DOHH2 (cell line): Measurements from ENCODE around the gene NME9.

ENCODE experiments used
- CTCF ChIP-seq: fragments of 200-600 bp; sonication (generic); IDR thresholded peaks from one replicate; pipeline ENCODE4 v1.5.1; 2014; ENCODE audit warnings: antibody characterized with exemption, mild to moderate bottlenecking, low read depth, low read length; ENCODE audit not compliant: poor library complexity, severe bottlenecking
- EZH2phosphoT487 ChIP-seq: fragments of 200-600 bp; sonication (generic); IDR thresholded peaks from 2 replicates; pipeline ENCODE4 v1.6.1; 2017; ENCODE audit warnings: borderline replicate concordance, mild to moderate bottlenecking, antibody characterized with exemption, low read length, moderate library complexity, mixed read lengths

GRCh38 chr3:138366006-138366759, 36.5 kb upstream of the NME9 start:
- no peak for TF ChIP-seq CTCF
- no peak for TF ChIP-seq EZH2phosphoT487
